Erythroblast (primary cell): ENCODE data around the gene ATXN7L1.
A peak's percentile ranks its signal among the peaks of the same experiment; 100 is the strongest.

Experiments
- DNase-seq, 2 experiments: peaks; one replicate each; lab custom pipeline; 2025; lab: John Stamatoyannopoulos, UW
- GATA1 ChIP-seq: IDR thresholded peaks from 2 replicates; pipeline ENCODE4 v1.6.1; 2011; ENCODE audit warnings: low read depth, mild to moderate bottlenecking, control low read depth, low read length, moderate library complexity
- POLR2A ChIP-seq: IDR thresholded peaks from 2 replicates; pipeline ENCODE4 v1.6.1; 2011; ENCODE audit warnings: mild to moderate bottlenecking, low read length

ATXN7L1 gene

DNA sequence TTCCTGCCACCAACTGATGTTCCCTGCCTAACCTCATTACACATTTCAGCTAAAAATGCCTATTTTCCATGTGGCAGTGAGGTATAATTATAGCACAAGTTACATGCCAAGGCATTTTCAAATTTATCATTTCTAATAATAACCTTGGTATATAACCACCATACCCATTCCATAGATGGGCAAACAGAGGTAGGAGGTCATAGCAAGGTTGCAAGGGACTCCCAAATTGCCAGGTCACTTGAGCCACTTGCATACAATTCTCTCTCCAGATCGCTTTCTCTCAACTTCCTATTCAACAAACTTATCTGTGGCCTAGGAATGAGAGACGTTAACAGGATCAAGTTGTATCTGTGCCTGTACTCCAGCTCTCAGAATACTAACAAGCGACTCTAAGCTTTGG lies 108.3 kb downstream of the ATXN7L1 start:
- TF ChIP-seq POLR2A, result no peak
- TF ChIP-seq GATA1, result no peak
- no peak for DNase-seq

DNA sequence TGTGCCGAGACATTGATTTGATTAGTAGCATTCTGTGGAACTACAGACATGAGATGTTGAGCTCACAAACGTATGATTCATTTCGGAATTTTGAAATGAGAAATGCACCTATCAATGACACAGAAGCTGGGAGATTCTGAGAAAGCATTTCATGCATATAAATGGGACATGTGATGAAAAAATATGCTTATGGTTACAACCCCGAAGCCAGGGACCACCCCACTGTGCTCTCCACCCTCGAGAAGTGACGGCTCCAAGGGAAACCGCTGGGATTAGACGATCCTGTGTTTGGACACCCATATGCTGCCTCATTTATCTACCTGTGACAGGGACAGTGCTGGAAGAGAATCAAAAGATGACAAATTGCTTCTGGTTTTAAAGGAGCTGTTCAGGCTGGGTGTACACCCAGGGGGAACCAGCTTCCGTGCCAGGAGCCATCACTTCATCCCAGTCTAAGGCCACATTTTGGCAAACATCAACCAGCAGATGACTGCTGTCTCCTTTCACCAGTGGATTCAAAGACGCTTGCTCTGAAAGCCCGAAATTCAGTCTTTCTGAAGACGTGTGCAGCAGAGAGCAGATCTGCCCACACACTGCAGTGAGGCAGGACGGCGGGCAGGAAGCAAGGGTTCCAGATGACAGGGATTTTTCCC lies 109.9 kb downstream of the ATXN7L1 start:
- DNase-seq, result no peak
- TF ChIP-seq GATA1, result no peak

DNA sequence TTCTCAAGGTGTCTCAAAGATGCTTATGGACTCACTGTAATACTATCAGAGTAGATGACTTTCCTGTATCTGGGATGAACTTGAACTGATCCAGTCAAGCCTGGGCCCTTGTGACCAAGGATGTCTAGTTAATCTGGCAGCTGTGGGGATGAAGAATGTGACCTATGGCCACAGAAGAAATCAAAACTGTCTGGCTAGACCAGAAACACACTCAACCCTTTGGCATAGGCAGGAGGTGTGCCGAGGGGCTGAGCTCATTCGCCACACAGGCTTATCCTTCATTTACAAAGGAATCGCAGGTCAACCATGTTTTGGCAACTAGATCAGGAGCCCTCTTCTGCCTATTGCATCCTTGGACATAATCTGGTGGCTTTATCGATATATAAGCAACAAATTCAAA lies 110.6 kb downstream of the ATXN7L1 start:
- no peak for DNase-seq
- TF ChIP-seq POLR2A (no peak), GATA1 (no peak)

DNA sequence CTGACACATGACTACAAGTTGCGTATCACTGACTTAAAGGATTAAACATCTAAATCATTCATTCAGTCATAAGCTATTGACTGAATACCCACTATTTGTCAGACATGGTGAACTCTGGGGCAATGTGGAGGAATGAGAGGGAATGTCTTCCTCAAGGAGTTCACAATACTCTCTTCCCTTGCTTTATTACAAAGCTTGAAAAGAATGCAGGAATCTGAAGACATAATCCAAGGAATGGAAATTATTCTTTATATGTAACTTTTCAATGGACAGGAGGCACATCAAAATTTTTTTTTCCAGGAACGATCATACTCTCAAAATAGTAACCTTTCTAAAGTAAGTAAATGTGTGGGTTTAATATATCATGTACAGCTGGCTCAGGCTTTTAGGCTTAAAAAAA lies 111.9 kb downstream of the ATXN7L1 start:
- TF ChIP-seq POLR2A (no peak), GATA1 (no peak)
- no peak for DNase-seq

DNA sequence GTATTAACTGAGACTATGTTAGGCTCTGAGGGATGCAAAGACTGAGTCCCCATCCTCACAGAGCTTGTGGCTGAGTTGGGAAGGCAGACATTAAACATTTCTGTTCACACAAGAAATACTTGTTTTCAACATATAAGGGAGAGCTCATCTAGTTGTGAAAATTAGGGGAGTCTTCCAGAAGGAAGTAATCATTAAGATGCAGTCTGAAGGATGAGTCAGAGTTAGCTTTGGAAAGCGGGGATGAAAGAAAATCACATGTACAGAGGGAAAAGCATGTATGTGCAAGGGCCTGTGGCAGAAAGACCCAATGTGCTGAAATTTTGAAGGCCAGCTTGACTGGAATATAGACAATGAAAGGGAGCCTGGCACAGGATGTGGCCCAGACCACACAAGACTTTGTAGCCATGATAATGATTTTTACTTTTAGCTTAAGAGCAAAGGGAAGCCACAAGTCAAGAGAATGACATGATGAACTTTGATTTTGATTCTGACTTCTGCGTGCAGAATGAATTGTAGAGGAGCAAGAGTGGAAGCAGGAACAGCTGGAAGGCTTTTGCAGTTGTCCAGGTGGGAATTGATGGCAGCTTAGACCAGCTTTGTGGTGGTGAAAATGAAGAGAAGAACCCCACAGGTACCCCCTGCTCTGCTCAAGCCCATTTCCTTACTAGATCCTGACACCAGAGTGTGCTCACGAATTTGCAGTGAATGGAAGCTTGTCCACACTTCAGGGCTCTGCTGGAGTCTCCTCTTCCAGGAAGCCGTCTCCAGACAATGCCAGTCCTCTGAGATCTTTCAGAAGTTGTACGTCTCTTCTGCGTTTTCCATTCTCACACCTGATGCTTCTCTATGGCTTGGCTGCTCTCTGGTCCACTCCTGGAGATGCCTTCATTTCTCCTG lies 115.6 kb downstream of the ATXN7L1 start:
- TF ChIP-seq POLR2A (no peak), GATA1 (no peak)
- no peak for DNase-seq

DNA sequence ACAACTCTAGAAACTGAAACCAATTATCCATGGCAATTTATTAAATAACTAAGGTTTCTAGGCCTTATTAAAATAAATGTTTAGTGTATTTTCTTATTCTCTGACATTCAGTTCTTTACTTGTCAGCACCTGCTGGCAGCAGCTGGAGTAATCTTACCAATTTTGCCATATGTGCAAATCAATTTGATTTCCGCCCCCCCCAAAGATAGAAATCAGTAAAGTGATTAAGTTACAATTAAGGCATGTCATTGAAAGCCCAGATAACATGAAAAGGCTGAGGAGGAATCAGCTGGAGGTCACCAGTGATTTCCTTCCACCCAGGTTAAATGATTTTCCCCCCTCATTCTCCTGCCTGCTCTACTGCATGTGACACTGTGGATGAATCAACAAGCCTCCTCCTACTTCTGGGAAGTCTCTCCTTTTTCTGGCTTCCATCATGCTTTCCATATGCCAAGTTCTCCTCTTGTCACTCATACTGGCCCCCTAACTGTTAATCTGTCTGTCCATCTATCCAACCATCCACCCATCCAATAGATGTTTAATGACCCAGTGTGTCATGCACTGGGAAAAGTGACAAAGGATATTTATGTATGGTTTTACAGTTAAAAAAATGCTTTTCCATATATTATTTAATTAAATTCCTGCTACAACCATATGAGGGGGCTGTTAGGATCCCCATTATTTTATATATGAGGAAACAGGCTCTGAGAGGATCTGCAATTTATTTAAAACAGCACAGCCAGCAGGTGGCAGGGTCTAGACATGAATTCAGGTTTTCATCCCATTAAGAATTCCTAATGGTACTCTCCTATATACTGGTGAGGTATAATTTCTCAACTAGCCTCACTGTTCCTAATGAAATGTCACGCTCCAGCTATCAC lies 116.5 kb downstream of the ATXN7L1 start:
- peak; percentile 14 to 51 for DNase-seq
- TF ChIP-seq POLR2A (no peak), GATA1 (no peak)

DNA sequence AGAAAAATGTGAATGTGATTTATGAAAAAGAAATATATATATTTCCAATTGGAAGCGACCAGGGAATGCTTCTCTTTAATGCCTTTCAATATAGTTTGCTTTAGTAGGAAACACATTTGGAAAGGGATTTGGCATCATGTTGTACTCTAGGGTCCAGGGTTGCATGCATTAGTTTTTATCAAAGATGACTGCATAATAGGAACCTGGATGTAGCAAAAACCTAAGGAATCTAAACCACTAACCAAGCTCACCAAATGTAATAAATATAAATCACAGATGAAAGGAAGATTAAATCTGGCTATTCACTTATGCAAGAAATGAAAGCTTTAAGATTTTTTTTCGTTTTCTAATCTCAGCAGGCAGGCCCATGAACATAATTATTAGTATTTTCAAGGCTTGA lies 120.0 kb downstream of the ATXN7L1 start:
- TF ChIP-seq POLR2A, result no peak
- TF ChIP-seq GATA1, result no peak
- no peak for DNase-seq

DNA sequence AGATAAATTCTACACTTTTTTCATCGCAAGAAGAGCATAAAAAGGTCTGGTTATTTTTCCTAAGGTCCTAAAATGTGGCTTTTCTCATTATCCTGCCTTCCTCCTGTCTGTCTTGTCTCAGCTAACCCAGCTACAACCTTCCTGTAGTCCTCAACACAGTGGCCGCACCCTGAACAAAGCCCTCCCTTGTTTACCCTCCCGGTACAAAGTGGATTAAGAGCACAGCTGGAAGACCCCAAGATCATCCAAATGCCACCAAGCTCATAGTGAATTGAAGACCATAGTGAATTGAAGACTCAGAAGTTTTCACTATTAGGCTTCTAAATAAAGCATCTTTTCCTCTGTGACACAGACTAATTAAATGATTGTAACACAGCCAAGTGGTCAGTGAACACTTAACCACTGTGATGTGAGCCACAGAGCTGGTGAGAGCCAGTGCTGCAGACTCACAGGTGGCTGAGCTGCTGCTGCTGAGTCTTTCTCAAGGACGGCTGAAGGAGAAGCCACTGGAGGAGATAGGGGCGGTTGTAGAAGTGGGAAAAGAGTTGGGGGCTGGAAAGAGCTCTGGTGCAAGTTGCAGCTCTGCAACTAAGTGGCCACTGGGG lies 123.6 kb downstream of the ATXN7L1 start:
- no peak for DNase-seq
- TF ChIP-seq GATA1, result no peak
- no peak for TF ChIP-seq POLR2A

DNA sequence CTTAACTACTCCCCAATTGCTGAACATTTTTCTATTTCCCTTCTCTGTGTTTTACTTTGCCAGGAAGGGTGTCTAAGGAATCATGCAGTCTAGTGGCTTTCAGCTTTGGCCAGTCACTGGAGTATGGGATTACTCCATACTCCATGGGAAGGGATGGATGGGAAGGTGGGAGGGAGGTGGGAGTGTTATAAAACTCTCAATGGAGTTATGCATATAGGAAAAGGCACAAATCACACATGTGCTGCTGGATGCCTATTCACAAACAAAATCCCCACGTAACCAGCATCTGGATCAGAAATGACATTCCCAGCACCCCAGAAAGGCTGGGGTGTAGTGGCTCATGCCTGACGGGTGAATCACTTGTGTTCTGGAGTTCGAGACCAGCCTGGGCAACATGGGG lies 125.3 kb downstream of the ATXN7L1 start:
- TF ChIP-seq POLR2A (no peak), GATA1 (no peak)

DNA sequence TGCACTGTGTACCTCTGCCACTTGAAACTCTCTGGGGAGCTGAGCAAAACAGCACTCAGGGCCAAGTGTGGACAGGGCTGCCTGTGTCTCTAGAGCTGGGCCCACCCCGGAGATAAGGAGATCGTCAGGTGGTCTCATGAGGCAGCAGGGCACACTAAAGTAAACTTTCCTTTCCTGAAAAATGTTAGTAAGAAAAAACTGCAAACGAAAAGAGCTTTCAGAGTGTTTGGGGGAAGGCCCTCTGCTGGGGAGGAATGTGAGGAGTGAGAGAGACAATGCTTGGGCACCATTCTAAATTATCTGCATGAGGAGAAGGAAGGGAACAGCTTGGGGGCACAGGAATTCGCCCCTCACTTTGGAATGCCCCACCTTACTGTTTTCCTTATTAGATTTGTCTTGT lies 127.7 kb downstream of the ATXN7L1 start:
- no peak for DNase-seq
- TF ChIP-seq POLR2A (no peak), GATA1 (no peak)

More for the DNA sequence above, 125.3 kb downstream of the ATXN7L1 start:
- DNase-seq, result no peak

DNA sequence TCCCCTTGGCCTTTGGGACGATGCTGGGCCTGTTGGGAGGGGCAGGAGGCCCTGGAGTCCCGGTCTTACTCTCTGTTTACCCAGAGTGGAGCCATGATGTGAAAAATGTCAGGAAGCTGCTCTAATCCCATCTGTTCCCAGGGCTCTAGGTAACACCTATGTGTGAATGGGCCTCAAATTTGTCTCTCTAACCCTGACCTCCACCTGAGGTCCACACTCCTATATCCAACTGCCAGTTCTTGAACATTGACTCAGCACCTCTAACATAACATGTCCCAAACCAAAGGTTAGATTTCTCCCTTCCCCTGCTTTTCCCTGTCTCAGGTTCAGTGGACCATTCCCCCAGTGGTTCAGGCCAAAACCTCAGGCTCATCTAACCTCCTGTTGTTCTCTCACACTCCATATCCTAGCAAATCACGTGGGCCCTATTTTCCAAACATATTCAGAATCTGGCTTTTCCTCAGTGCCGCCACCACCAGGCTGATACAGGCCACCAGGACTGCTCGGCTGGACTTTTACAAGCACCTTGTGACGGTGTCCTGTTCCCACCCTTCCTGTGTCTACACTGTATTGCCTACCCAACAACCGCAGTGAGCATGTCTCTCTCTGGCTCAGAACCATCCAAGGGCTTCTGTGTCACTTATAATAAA lies 130.6 kb downstream of the ATXN7L1 start:
- no peak for DNase-seq
- TF ChIP-seq GATA1 (no peak), POLR2A (no peak)

DNA sequence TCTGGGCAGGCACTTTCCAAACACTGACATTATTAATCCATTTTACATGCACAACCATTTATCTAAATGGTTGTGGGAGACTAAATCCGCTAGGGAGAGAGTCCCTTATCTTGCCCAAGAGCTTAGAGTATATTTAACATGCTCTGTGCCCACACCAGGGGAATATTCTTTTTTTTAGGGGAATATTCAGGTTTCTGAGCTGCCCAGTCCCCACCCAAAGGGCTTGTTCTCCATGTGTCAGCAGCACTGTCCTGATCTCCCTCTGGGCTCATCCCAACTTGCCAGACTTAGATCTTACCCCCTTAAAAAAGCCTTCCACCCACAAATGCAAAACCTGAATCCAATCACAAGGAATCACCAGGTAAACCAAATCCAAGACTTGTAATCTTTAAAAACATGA lies 132.1 kb downstream of the ATXN7L1 start:
- DNase-seq, result no peak
- TF ChIP-seq GATA1 (no peak), POLR2A (no peak)

DNA sequence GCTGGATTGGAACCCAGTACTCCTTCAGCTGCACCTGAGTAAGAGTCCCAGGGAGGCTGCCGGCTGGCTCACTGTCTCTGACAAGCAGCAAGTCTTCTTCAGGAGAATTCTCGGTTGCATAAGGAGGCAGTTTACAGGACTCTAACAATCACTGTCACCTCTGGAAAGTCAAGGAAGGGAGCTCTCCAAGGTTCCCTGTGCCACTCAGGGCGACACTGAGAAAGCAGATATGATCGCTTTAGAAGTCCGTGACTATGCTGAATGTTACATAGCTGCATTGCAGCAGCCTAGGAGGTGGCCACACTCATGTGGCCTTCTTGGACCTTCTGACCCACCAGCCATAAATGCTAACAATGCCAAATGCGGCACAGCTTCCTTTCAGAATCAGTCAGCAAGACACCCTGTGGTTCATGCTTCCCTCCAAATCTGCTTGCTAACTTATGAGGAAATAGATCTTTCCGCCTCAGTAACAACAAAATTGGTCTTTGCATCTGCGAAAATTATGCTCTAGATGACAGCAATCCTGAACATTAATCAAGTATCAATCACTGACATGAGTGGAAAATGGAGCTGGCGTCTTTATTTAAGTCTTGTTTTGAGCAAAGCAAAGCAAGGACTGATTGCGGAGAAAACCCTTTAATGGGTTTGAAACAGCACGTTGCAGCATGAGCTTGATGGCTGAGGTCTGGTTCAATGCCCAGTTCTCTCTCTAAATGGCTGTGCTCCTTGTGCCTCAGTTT lies 132.9 kb downstream of the ATXN7L1 start:
- TF ChIP-seq POLR2A (no peak), GATA1 (no peak)
- DNase-seq, result no peak
